Activated T-helper 2 cell treated with anti-CD3 and anti-CD28 coated beads, Interferon-gamma antibody, Interleukin-2, Interleukin-4, amounts not matched to agents 10 μg/mL and 5 μg/mL and 100 μg/mL, durations not matched to agents 14 hours and 24 hours and 36 hours (primary cell): Measurements from ENCODE around the gene BOK. TPM values are rescaled to one million over a fixed set of nuclear protein-coding genes. Genes with fewer than 3 reads are reported as not detected.
"Not testable (repeated sequence)": the region's sequence is repeated elsewhere in the genome, so short reads cannot be mapped to it uniquely, and the experiment has no call there.

Source experiments
- DNase-seq: peaks from one replicate; pipeline ENCODE4 v3.0.0; 2021; ENCODE audit warnings: low spot score
- H3K27ac Mint-ChIP-seq: one replicate; pipeline ENCODE4 v1.8.0; 2021; ENCODE audit warnings: mixed read lengths
- H3K27me3 Mint-ChIP-seq: one replicate; pipeline ENCODE4 v1.8.0; 2021; ENCODE audit warnings: low read depth, mixed read lengths
- H3K36me3 Mint-ChIP-seq: one replicate; pipeline ENCODE4 v1.8.0; 2021; ENCODE audit warnings: low read depth, mixed read lengths
- H3K4me1 Mint-ChIP-seq: one replicate; pipeline ENCODE4 v1.8.0; 2021; ENCODE audit warnings: low read depth, mixed read lengths
- H3K4me3 Mint-ChIP-seq: one replicate; pipeline ENCODE4 v1.8.0; 2021; ENCODE audit warnings: low read depth, mild to moderate bottlenecking, moderate library complexity, mixed read lengths
- H3K9me3 Mint-ChIP-seq: one replicate; pipeline ENCODE4 v1.8.0; 2021; ENCODE audit warnings: mixed read lengths
- intact Hi-C: fragments of 100-400 bp; cut with micrococcal nuclease; formaldehyde crosslinking; loops from one replicate; pipeline ENCODE4 v1.15.1; 2023
- total RNA-seq: library from RNA; stranded (reverse); gene quantifications from 2 replicates; pipeline ENCODE4 v1.2.3, GENCODE V29; 2022

The BOK gene
- total RNA-seq, 1 donor from 2014 or later = 0.27 TPM

- H3K27me3 Mint-ChIP-seq = peaks cover 7% of the 10 kb centered on the region
- H3K4me1 Mint-ChIP-seq = no peaks in the 10 kb centered on the region
- no peak overlapping the region for H3K4me3 Mint-ChIP-seq
- no peaks in the 10 kb centered on the region for H3K9me3 Mint-ChIP-seq
- H3K27ac Mint-ChIP-seq = no peak overlapping the region
- intact Hi-C loops = no loop called here
- no peak for DNase-seq
- H3K36me3 Mint-ChIP-seq = no peaks in the 10 kb centered on the region
These were observed 6.3 kb downstream of the BOK start for GRCh38 chr2:241564596-241565410.

GRCh38 chr2:241565411-241565810, 6.9 kb downstream of the BOK start:
- Mint-ChIP-seq H3K27ac (no peak overlapping the region), H3K36me3 (no peaks in the 10 kb centered on the region), H3K4me1 (no peaks in the 10 kb centered on the region), H3K4me3 (no peak overlapping the region), H3K9me3 (no peaks in the 10 kb centered on the region), H3K27me3 (peaks cover 2% of the 10 kb centered on the region)
- DNase-seq = no peak
- intact Hi-C loops = no loop called here

GRCh38 chr2:241566021-241566420, 7.5 kb downstream of the BOK start:
- H3K4me3 Mint-ChIP-seq, H3K9me3 Mint-ChIP-seq, H3K36me3 Mint-ChIP-seq, intact Hi-C loops, H3K27ac Mint-ChIP-seq, DNase-seq, H3K27me3 Mint-ChIP-seq, H3K4me1 Mint-ChIP-seq: not testable (repeated sequence)

- Mint-ChIP-seq H3K36me3 (no peaks in the 10 kb centered on the region), H3K9me3 (no peaks in the 10 kb centered on the region), H3K27ac (no peak overlapping the region), H3K4me3 (no peak overlapping the region), H3K4me1 (no peaks in the 10 kb centered on the region), H3K27me3 (no peaks in the 10 kb centered on the region)
- no peak for DNase-seq
- intact Hi-C loops = no loop called here
These were observed 7.9 kb downstream of the BOK start for GRCh38 chr2:241566468-241566867.

- H3K27ac Mint-ChIP-seq, H3K4me3 Mint-ChIP-seq, H3K36me3 Mint-ChIP-seq, intact Hi-C loops, H3K9me3 Mint-ChIP-seq, H3K4me1 Mint-ChIP-seq, H3K27me3 Mint-ChIP-seq, DNase-seq: not testable (repeated sequence)
These were observed 8.7 kb downstream of the BOK start for GRCh38 chr2:241567266-241567665.

GRCh38 chr2:241567776-241568175, 9.2 kb downstream of the BOK start:
- Mint-ChIP-seq H3K9me3 (no peaks in the 10 kb centered on the region), H3K4me1 (no peaks in the 10 kb centered on the region), H3K27ac (no peak overlapping the region), H3K27me3 (no peaks in the 10 kb centered on the region), H3K4me3 (no peak overlapping the region), H3K36me3 (no peaks in the 10 kb centered on the region)
- intact Hi-C loops = no loop called here
- no peak for DNase-seq

GRCh38 chr2:241568726-241569125, 10.2 kb downstream of the BOK start:
- Mint-ChIP-seq H3K9me3 (no peaks in the 10 kb centered on the region), H3K36me3 (no peaks in the 10 kb centered on the region), H3K27me3 (no peaks in the 10 kb centered on the region), H3K4me1 (no peaks in the 10 kb centered on the region), H3K27ac (no peak overlapping the region), H3K4me3 (no peak overlapping the region)
- no peak for DNase-seq
- intact Hi-C loops = no loop called here

GRCh38 chr2:241569831-241570281, 11.3 kb downstream of the BOK start:
- Mint-ChIP-seq H3K9me3 (no peaks in the 10 kb centered on the region), H3K27ac (no peak overlapping the region), H3K27me3 (no peaks in the 10 kb centered on the region), H3K4me1 (no peaks in the 10 kb centered on the region), H3K36me3 (no peaks in the 10 kb centered on the region), H3K4me3 (no peak overlapping the region)
- no peak for DNase-seq
- intact Hi-C loops = no loop called here

- Mint-ChIP-seq H3K4me3 (no peak overlapping the region), H3K27ac (no peak overlapping the region), H3K36me3 (no peaks in the 10 kb centered on the region), H3K4me1 (no peaks in the 10 kb centered on the region), H3K27me3 (no peaks in the 10 kb centered on the region), H3K9me3 (no peaks in the 10 kb centered on the region)
- no peak for DNase-seq
- intact Hi-C loops = no loop called here
These were observed 12.5 kb downstream of the BOK start for GRCh38 chr2:241570961-241571581.

- Mint-ChIP-seq H3K27ac (no peak overlapping the region), H3K4me3 (no peak overlapping the region), H3K27me3 (no peaks in the 10 kb centered on the region), H3K9me3 (no peaks in the 10 kb centered on the region), H3K36me3 (no peaks in the 10 kb centered on the region), H3K4me1 (no peaks in the 10 kb centered on the region)
- DNase-seq = no peak
- intact Hi-C loops = no loop called here
These were observed 13.5 kb downstream of the BOK start for GRCh38 chr2:241571821-241572620.

- H3K36me3 Mint-ChIP-seq, H3K4me3 Mint-ChIP-seq, intact Hi-C loops, H3K27me3 Mint-ChIP-seq, H3K9me3 Mint-ChIP-seq, DNase-seq, H3K4me1 Mint-ChIP-seq, H3K27ac Mint-ChIP-seq: not testable (repeated sequence)
These were observed 14.5 kb downstream of the BOK start for GRCh38 chr2:241572915-241573651.

- no peaks in the 10 kb centered on the region for H3K27me3 Mint-ChIP-seq
- no peak overlapping the region for H3K27ac Mint-ChIP-seq
- intact Hi-C loops = no loop called here
- no peak for DNase-seq
- no peaks in the 10 kb centered on the region for H3K36me3 Mint-ChIP-seq
- H3K4me3 Mint-ChIP-seq = no peak overlapping the region
- no peaks in the 10 kb centered on the region for H3K4me1 Mint-ChIP-seq
- no peaks in the 10 kb centered on the region for H3K9me3 Mint-ChIP-seq
These were observed 15.2 kb downstream of the BOK start for GRCh38 chr2:241573741-241574140.
